SK-N-MC (cell line): ENCODE results near the gene MOB3B.
A peak's percentile ranks its signal among the peaks of the same experiment; 100 is the strongest.

Experiments used
- DNase-seq: peaks from one replicate; pipeline ENCODE4 v3.0.0-alpha.2; 2011; ENCODE audit warnings: low read depth, low spot score
- H3K27ac ChIP-seq: fragments of 200-600 bp; sonication (generic); 2 replicates; pipeline ENCODE4 v1.5.1; 2016; ENCODE audit warnings: mixed run types
- H3K36me3 ChIP-seq: fragments of 200-600 bp; sonication (generic); 2 replicates; pipeline ENCODE4 v1.6.1; 2017; ENCODE audit warnings: antibody characterized with exemption, low read length, mixed read lengths; ENCODE audit not compliant: insufficient read depth
- H3K4me3 ChIP-seq: fragments of 200-600 bp; sonication (generic); 2 replicates; pipeline ENCODE4 v1.5.1; 2016
- H3K9ac ChIP-seq: fragments of 200-600 bp; sonication (generic); 2 replicates; pipeline ENCODE4 v1.8.0; 2017; ENCODE audit warnings: mixed run types, mixed read lengths; ENCODE audit not compliant: insufficient read length
- H3K9me3 ChIP-seq: fragments of 200-600 bp; sonication (generic); 2 replicates; pipeline ENCODE4 v1.6.1; 2017; ENCODE audit warnings: low read depth, mild to moderate bottlenecking, antibody characterized with exemption, low read length, moderate library complexity, mixed read lengths
- EZH2 ChIP-seq: fragments of 200-600 bp; sonication (generic); IDR thresholded peaks from one replicate; pipeline ENCODE4 v1.6.1; 2017; ENCODE audit warnings: antibody characterized with exemption
- FOXP2 ChIP-seq: optimal IDR thresholded peaks from 2 replicates; pipeline ENCODE3; 2011; ENCODE audit warnings: mild to moderate bottlenecking, moderate library complexity; ENCODE audit not compliant: insufficient read depth; ENCODE audit errors: extremely low read length, control extremely low read depth
- POLR2AphosphoS5 ChIP-seq: IDR thresholded peaks from 2 replicates; pipeline ENCODE4 v1.6.1; 2012; ENCODE audit warnings: mild to moderate bottlenecking, low read depth, low read length, borderline replicate concordance

MOB3B gene

DNA sequence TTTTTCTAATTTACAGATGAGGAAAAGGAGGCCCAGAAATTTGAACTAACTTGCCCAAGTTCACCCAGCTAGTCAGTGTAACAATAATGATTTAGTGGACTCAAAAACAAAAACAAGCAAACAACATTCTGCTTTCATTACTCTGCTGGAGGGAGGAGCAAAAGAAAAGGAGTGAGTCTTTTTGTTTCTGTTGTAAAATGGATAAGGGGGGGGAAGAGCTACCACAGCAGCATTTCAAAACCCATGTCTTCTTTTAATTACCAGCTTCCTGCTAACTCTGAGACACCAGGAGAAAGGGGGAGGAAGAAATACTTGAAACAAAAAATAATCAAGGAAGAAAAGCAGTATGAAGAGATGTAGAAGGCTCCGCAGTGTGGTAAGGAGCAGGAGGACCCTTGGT lies 193.5 kb downstream of the MOB3B start:
- Histone ChIP-seq H3K9me3 (no peaks in the 10 kb centered on the region), H3K4me3 (no peak overlapping the region), H3K27ac (no peak overlapping the region), H3K9ac (no peak overlapping the region), H3K36me3 (no peaks in the 10 kb centered on the region)
- no peak for DNase-seq
- TF ChIP-seq POLR2AphosphoS5 (no peak), EZH2 (no peak), FOXP2 (no peak)

DNA sequence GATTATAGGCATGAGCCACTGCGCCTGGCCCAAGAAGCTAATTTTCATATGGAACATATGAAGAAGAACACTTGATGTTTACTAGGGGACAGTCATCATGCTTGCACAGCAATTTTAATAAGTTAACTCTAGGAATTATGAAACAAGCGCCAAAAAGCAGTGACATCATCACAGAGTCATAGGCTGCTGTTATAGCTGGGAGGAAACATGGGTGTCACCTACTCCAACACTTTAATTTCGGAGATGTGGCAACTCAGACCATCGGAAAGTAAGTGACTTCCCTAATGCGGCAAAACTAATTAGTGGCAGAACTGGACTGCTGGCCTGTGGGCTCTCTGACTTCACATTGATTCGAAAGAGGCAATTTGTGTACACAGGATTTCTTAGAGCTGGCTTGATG lies 194.5 kb downstream of the MOB3B start:
- no peaks in the 10 kb centered on the region for H3K36me3 ChIP-seq
- H3K9me3 ChIP-seq, result no peaks in the 10 kb centered on the region
- H3K9ac ChIP-seq, result no peak overlapping the region
- H3K27ac ChIP-seq, result no peak overlapping the region
- no peak overlapping the region for H3K4me3 ChIP-seq
- DNase-seq, result no peak
- TF ChIP-seq EZH2, result no peak
- no peak for TF ChIP-seq FOXP2
- TF ChIP-seq POLR2AphosphoS5, result no peak

DNA sequence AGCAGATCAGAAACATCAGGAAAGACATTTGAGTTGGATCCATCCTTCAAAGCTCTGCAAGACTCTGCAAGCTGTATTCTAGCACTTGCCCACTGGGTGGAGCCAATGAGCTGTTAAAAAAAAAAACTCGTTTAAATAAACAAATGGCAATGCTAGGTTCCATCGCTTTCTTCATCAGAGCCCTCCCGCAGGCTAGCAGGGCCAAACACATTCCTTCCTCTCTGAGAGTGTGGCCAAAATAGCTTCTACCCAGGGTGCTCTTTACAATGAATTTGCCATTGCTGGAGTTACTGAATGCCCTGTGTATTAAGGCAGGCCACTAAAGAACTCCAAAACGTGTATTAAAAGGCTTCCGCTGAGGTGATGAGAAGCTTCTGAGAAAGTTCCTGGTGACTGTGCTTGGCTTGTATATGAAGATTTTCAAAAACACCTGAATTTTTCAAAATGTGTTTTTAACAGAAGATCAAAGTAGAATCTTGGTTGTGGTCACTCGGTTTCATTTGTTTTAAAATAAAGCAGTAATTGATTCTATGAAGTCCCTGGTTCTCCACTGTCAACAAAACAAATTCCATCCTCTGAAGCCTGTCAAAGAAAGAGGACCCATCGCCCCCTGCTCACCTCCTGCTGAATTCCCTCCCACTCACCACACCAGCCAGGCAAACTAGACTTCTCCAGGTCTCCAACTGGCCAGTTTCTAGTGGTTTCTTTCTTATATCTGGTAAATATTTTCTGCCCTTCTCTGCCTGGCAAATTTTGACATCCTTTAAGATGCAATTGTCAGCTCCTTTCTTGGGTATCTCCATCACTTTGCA lies 196.2 kb downstream of the MOB3B start:
- TF ChIP-seq FOXP2, result no peak
- TF ChIP-seq POLR2AphosphoS5, result no peak
- TF ChIP-seq EZH2, result no peak
- peak; percentile 50 for DNase-seq
- no peaks in the 10 kb centered on the region for H3K9me3 ChIP-seq
- no peak overlapping the region for H3K27ac ChIP-seq
- H3K9ac ChIP-seq, result no peak overlapping the region
- no peaks in the 10 kb centered on the region for H3K36me3 ChIP-seq
- H3K4me3 ChIP-seq, result no peak overlapping the region

DNA sequence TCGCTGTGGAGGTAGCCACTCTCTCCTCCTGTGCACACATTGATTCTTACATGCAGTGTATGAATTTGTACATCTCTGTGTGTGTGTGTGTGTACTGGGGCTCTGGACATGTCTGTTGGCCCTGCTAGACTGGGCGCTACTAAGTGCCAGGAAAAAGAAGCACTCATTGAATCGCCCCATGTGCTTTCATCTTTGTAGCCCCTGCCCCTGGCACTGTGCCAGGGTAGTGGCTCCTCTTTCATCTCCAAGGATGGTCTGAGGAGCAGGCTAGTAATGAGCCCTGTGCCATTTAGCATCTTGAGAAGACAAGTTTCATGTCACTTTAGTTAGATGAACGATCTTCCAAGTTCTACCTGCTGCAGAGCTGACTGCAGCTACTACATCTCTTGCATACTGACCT lies 198.2 kb downstream of the MOB3B start:
- Histone ChIP-seq H3K27ac (no peak overlapping the region), H3K36me3 (no peaks in the 10 kb centered on the region), H3K9ac (no peak overlapping the region), H3K4me3 (no peak overlapping the region), H3K9me3 (no peaks in the 10 kb centered on the region)
- DNase-seq, result no peak
- no peak for TF ChIP-seq EZH2
- TF ChIP-seq FOXP2, result no peak
- TF ChIP-seq POLR2AphosphoS5, result no peak

DNA sequence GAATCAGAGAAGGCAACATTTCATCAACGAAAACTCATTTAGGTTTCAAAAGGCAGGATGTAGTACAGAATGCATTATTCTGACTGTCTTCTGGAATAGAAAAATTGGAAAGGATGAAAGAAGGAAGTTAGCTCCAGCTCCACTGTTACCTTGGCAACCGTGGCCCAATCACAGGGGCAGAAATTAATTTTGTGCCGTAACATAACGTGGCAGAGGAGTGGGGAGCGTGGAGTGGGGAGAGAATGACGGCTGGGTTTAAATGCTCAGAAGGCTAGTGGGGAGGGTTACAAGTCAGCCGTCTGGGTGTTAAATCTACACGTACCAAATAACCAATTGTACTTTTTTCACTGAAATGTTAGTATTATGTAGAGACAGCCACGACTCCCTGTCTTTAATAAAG lies 200.3 kb downstream of the MOB3B start:
- Histone ChIP-seq H3K9ac (no peak overlapping the region), H3K27ac (no peak overlapping the region), H3K4me3 (no peak overlapping the region), H3K36me3 (no peaks in the 10 kb centered on the region), H3K9me3 (no peaks in the 10 kb centered on the region)
- DNase-seq, result no peak
- TF ChIP-seq EZH2 (no peak), FOXP2 (no peak), POLR2AphosphoS5 (no peak)

DNA sequence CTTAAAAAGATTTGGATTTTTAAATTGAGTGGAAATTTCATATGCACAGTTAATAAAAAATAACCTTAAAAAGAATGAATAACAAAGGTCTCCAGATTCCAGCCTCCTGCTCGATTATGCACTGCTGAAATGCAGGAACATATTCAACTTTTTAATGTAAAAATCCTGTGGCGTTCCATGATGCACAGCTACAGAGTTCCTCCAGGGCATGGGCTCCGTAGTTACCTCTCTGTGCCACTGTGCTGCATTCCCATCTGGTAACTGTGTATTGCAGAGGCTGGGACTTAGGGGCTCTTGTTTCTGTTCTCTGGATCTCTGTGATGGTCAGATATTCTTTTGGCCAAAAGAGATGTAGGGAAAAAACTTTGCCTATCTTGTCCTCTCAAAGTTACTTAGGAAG lies 201.1 kb downstream of the MOB3B start:
- H3K9me3 ChIP-seq, result no peaks in the 10 kb centered on the region
- no peak overlapping the region for H3K4me3 ChIP-seq
- no peak overlapping the region for H3K9ac ChIP-seq
- no peak for TF ChIP-seq FOXP2
- TF ChIP-seq EZH2, result no peak
- no peak for TF ChIP-seq POLR2AphosphoS5
- no peaks in the 10 kb centered on the region for H3K36me3 ChIP-seq
- H3K27ac ChIP-seq, result no peak overlapping the region
- no peak for DNase-seq

DNA sequence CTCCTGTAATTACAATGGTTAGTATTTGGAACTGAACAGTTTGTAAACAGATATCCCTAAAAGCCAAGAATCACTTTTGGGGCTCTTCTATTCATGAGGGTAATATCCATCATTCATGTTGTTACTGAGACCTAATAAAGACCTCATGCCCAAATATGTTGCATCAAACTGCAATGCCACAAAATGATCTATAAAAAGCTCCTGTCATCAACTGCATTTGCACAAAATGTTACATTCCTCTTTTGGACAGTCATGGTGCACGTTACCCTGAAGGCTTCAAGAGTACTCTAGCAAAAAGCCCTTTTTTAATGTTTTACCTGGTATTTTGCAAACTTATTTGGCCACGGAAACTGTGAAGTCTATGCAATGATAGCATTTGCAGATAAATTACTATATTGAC lies 218.4 kb downstream of the MOB3B start:
- TF ChIP-seq FOXP2 (no peak), POLR2AphosphoS5 (no peak), EZH2 (no peak)
- Histone ChIP-seq H3K4me3 (no peak overlapping the region), H3K27ac (no peak overlapping the region), H3K36me3 (no peaks in the 10 kb centered on the region), H3K9me3 (no peaks in the 10 kb centered on the region), H3K9ac (no peak overlapping the region)
- DNase-seq, result no peak

DNA sequence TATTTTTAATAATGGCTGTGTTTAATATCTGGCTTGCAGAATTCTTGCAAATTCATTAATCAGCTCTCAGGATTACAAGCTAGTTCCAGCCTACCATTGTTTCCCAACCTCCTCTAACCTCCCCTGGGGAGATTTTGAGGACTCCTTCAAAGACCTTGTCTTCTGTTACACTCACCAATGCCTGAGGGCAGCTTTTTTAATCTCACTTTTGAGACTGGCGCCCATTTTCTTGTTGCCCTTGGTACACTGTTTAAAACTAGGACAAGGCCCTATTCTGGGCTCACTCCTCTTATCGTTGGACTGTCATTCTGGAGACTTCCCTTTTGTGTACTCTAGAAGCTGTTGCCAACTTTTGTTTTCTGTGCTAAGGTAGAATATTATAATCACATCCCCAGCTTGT lies 219.0 kb downstream of the MOB3B start:
- Histone ChIP-seq H3K9me3 (no peaks in the 10 kb centered on the region), H3K4me3 (no peak overlapping the region), H3K27ac (no peak overlapping the region), H3K36me3 (no peaks in the 10 kb centered on the region), H3K9ac (no peak overlapping the region)
- no peak for DNase-seq
- TF ChIP-seq EZH2 (no peak), FOXP2 (no peak), POLR2AphosphoS5 (no peak)

DNA sequence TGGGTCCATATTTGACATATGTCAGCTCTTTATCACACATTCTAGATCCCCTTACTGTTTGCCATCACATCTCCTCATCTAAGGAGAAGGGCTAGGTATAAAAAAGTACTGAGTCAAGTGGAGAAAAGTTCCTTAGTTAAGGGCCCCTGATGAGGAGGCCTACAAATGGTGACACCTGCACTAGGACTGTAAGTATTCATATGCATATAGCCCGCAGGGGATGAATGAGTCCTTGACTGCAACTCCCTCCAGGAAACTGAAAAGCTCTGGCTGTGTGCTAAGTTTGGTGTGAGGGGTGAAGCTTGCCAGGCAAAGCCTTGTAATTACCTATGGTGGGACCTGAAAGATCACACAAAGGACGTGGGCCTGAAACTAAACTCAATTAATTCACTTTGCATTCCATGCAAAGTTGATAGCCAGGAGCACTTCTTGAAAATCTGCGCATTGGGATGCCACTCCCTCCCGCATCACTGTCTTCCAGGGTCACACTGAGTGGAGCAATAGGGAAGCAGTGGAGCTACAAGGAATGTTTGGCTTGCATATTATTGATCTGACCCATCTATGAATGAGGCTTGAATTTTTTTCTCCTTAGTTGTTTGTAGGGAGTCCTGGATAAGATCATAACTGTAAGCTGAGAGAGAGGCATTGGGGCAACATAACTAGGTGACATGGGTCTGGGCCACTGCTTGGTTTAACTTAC lies 220.8 kb downstream of the MOB3B start:
- H3K9ac ChIP-seq, result no peak overlapping the region
- no peaks in the 10 kb centered on the region for H3K9me3 ChIP-seq
- DNase-seq, result no peak
- no peak overlapping the region for H3K4me3 ChIP-seq
- no peak overlapping the region for H3K27ac ChIP-seq
- no peaks in the 10 kb centered on the region for H3K36me3 ChIP-seq
- TF ChIP-seq POLR2AphosphoS5 (no peak), EZH2 (no peak), FOXP2 (no peak)

DNA sequence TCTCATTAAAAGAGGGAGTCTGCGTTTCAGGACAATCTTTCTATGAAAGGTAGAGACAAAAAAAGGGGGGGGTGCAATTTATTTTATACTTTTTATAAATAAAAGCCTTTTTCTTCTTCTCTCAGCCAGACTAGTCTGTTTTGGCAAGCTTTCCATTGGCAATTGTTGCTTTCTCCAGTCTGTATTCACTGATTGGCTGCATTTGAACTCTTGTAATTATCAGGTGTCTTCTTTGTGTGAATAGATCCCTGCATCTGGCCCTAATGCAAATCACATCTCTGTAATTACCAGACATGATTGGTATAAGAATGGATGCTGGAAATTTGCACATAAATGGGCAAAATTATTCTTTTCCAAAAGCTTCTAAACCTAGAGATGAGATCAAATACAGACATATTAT lies 225.1 kb downstream of the MOB3B start:
- Histone ChIP-seq H3K9me3 (no peaks in the 10 kb centered on the region), H3K27ac (no peak overlapping the region), H3K4me3 (no peak overlapping the region), H3K9ac (no peak overlapping the region), H3K36me3 (no peaks in the 10 kb centered on the region)
- DNase-seq, result no peak
- no peak for TF ChIP-seq POLR2AphosphoS5
- no peak for TF ChIP-seq EZH2
- no peak for TF ChIP-seq FOXP2
